SK-N-SH (cell line): ENCODE results near the gene HSF5. TPM values are rescaled to one million over a fixed set of nuclear protein-coding genes. Genes with fewer than 3 reads are reported as not detected.

Experiments
- CTCF ChIA-PET: fragments of 300-600, 350-600 bp; formaldehyde crosslinking; extraction: SDS; loops from one replicate; lab custom pipeline; 2021; lab: Yijun Ruan, JAX
- POLR2A ChIA-PET: fragments of 350-600 bp; sonication (Branson Sonifier 250); formaldehyde crosslinking; extraction: SDS; loops from one replicate; lab custom pipeline; 2020; ENCODE audit warnings: antibody characterized with exemption, inconsistent platforms; lab: Yijun Ruan, JAX
- DNase-seq: peaks from one replicate; pipeline ENCODE4 v3.0.0; 2012
- H2AFZ ChIP-seq: fragments of 200-600 bp; sonication (generic); 2 replicates; pipeline ENCODE4 v1.8.1; 2016; ENCODE audit warnings: antibody characterized with exemption, mild to moderate bottlenecking, low read depth
- H3F3A ChIP-seq: fragments of 200-600 bp; sonication (generic); replicated peaks from 2 replicates; pipeline ENCODE3; 2016; ENCODE audit warnings: antibody characterized with exemption, mild to moderate bottlenecking; ENCODE audit not compliant: insufficient read depth
- H3K27ac ChIP-seq, 2 experiments: fragments of 200-500 bp in 1 of 2; fragments of 200-600 bp in 1 of 2; sonication (Bioruptor generic) in 1 of 2; sonication (generic), shearing (Covaris generic) in 1 of 2; 2 replicates each; pipeline versions ENCODE4 v1.5.1 to v1.6.1; 2014 to 2016; ENCODE audit warnings: low read depth in 2 of 2, inconsistent platforms in 1 of 2, low read length in 1 of 2, mild to moderate bottlenecking in 1 of 2, mixed read lengths in 1 of 2
- H3K27me3 ChIP-seq: fragments of 200-600 bp; sonication (generic), shearing (Covaris generic); 2 replicates; pipeline ENCODE4 v1.6.1; 2016; ENCODE audit warnings: mixed run types; ENCODE audit not compliant: insufficient read depth
- H3K36me3 ChIP-seq, 2 experiments: fragments of 200-500 bp in 1 of 2; fragments of 200-600 bp in 1 of 2; sonication (Bioruptor generic) in 1 of 2; sonication (generic) in 1 of 2; replicated peaks in 1 of 2; 2 replicates each; pipeline versions ENCODE3 to v1.5.1; 2014 to 2016; ENCODE audit warnings: low read length in 1 of 2, mild to moderate bottlenecking in 1 of 2; ENCODE audit not compliant: insufficient read depth in 2 of 2, control insufficient read depth in 1 of 2
- H3K4me1 ChIP-seq, 2 experiments: fragments of 200-500 bp in 1 of 2; fragments of 200-600 bp in 1 of 2; sonication (Bioruptor generic) in 1 of 2; sonication (generic), shearing (Covaris generic) in 1 of 2; 2 replicates each; pipeline versions ENCODE4 v1.5.1 to v1.6.1; 2014 to 2016; ENCODE audit warnings: low read depth in 1 of 2, low read length in 1 of 2, mixed run types in 1 of 2; ENCODE audit not compliant: insufficient read depth in 2 of 2, control insufficient read depth in 1 of 2
- H3K4me2 ChIP-seq: fragments of 200-600 bp; sonication (generic), shearing (Covaris generic); 2 replicates; pipeline ENCODE4 v1.6.1; 2017; ENCODE audit warnings: mixed run types
- H3K4me3 ChIP-seq, 2 experiments: fragments of 200-500 bp in 1 of 2; fragments of 200-600 bp in 1 of 2; sonication (Bioruptor generic) in 1 of 2; sonication (generic), shearing (Covaris generic) in 1 of 2; 2 replicates each; pipeline versions ENCODE4 v1.5.1 to v1.8.1; 2014 to 2016; ENCODE audit warnings: low read depth in 2 of 2, inconsistent platforms in 1 of 2, low read length in 1 of 2, mild to moderate bottlenecking in 1 of 2, mixed read lengths in 1 of 2, moderate library complexity in 1 of 2
- H3K79me2 ChIP-seq: fragments of 200-600 bp; sonication (generic); 2 replicates; pipeline ENCODE4 v1.8.1; 2017; ENCODE audit warnings: mild to moderate bottlenecking; ENCODE audit not compliant: insufficient read depth
- H3K9ac ChIP-seq: fragments of 200-600 bp; sonication (generic); 2 replicates; pipeline ENCODE4 v1.6.1; 2017; ENCODE audit warnings: mixed run types
- H3K9me2 ChIP-seq: fragments of 200-600 bp; sonication (generic); 2 replicates; pipeline ENCODE4 v1.6.1; 2017; ENCODE audit warnings: mixed run types
- H3K9me3 ChIP-seq: fragments of 200-600 bp; sonication (generic); 2 replicates; pipeline ENCODE4 v1.6.1; 2017; ENCODE audit warnings: mixed run types, mild to moderate bottlenecking, moderate library complexity
- H4K20me1 ChIP-seq: fragments of 200-600 bp; sonication (generic); 2 replicates; pipeline ENCODE4 v1.6.1; 2017; ENCODE audit warnings: mild to moderate bottlenecking, mixed run types; ENCODE audit not compliant: insufficient read depth
- GABPA ChIP-seq: IDR thresholded peaks from 2 replicates; pipeline ENCODE4 v1.4.0; 2012; ENCODE audit warnings: low read depth, mild to moderate bottlenecking
- GATA2 ChIP-seq: sonication (generic); formaldehyde crosslinking; IDR thresholded peaks from 2 replicates; pipeline ENCODE4 v1.5.0; 2020; ENCODE audit warnings: mild to moderate bottlenecking, missing genetic modification reagents
- JUND ChIP-seq: IDR thresholded peaks from 2 replicates; pipeline ENCODE4 v1.4.0; 2012
- MXI1 ChIP-seq: IDR thresholded peaks from 2 replicates; pipeline ENCODE4 v1.6.1; 2012; ENCODE audit warnings: mild to moderate bottlenecking, low read depth, low read length, improper control_type of control experiment
- NFIC ChIP-seq: IDR thresholded peaks from 2 replicates; pipeline ENCODE4 v1.4.0; 2012; ENCODE audit warnings: borderline replicate concordance
- NRF1 ChIP-seq: IDR thresholded peaks from 2 replicates; pipeline ENCODE4 v1.6.1; 2012; ENCODE audit warnings: low read depth, mild to moderate bottlenecking, low read length
- RCOR1 ChIP-seq: fragments of 150-350 bp; IDR thresholded peaks from 2 replicates; pipeline ENCODE4 v1.6.1; 2017; ENCODE audit warnings: antibody characterized with exemption, low read length
- SMC3 ChIP-seq: IDR thresholded peaks from 2 replicates; pipeline ENCODE4 v1.6.1; 2012; ENCODE audit warnings: low read depth, low read length, improper control_type of control experiment
- TCF12 ChIP-seq: IDR thresholded peaks from 2 replicates; pipeline ENCODE4 v1.4.0; 2012
- WGBS: methylation state at CpG from one replicate; pipeline ENCODE4 v1.1.6; 2017; ENCODE audit warnings: low lambda C conversion rate; 5-methylcytosine and 5-hydroxymethylcytosine counted together
- polyA plus RNA-seq, 3 experiments: library from polyadenylated mRNA; depleted of rRNA; stranded (reverse); fragments of >200 nt; gene quantifications; 2 replicates each; pipeline ENCODE4 v1.2.3, GENCODE V29; 2012
- TF ChIP-seq, protein P1 (sequence below): IDR thresholded peaks from 2 replicates; pipeline ENCODE4 v1.6.1; 2012; ENCODE audit warnings: mild to moderate bottlenecking, low read depth, low read length, moderate library complexity
- TF ChIP-seq, protein P2 (sequence below): IDR thresholded peaks from 2 replicates; pipeline ENCODE4; 2012
- TF ChIP-seq, protein P3 (sequence below): fragments of 200-600 bp; sonication (generic); IDR thresholded peaks from 2 replicates; pipeline ENCODE4 v1.6.1; 2017; ENCODE audit warnings: antibody characterized with exemption, mild to moderate bottlenecking, moderate library complexity
- TF ChIP-seq, protein P4 (sequence below): fragments of 150-350 bp; IDR thresholded peaks from 2 replicates; pipeline ENCODE4 v1.6.1; 2016; ENCODE audit warnings: mild to moderate bottlenecking, low read depth, low read length

Gene HSF5
- polyA plus RNA-seq, 1 of the 3 experiments (the other 2 are of a cell fraction), result not detected

DNA sequence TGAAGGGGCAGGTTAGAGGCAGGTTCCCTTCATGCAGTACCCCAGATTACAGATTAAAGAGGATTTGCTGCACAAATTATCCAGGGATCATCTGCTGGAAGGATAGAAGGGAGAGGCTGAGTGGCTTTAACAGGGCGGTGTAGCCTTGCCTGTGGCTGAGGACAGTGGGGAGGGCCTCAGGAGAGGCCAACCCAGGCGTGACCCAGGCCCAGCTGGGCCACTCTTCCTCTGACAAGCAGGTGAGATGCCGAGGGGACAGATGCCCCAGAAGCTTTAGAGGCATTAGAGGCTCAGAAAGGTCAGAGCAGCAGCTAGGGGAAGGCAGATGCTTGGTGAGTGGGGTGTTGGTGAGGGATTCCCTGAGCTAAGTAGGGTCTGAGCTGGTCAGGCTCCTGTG is 44.3 kb upstream of the HSF5 start:
- Histone ChIP-seq H3K27ac (no peak overlapping the region), H3K4me1 (peaks cover 5 to 21% of the 10 kb centered on the region in 2 experiments; a peak in 2 of 4 replicates), H3F3A (no peaks in the 10 kb centered on the region), H3K4me2 (peak overlapping the region; percentile 99), H3K9me2 (no peaks in the 10 kb centered on the region), H3K9ac (no peak overlapping the region), H3K27me3 (no peaks in the 10 kb centered on the region), H3K79me2 (no peaks in the 10 kb centered on the region), H3K9me3 (no peaks in the 10 kb centered on the region), H4K20me1 (no peaks in the 10 kb centered on the region), H3K36me3 (no peaks in the 10 kb centered on the region), H2AFZ (no peak overlapping the region), H3K4me3 (peak overlapping the region; percentile 59 to 74)
- CTCF ChIA-PET, result interaction anchor here (0.7 to 10.3 kb wide), 11 partner anchors 10 to 472 kb away, joined by 3 to 112 read pairs (median 4); a partner anchor contains a TSS
- TF ChIP-seq, protein P1, sequence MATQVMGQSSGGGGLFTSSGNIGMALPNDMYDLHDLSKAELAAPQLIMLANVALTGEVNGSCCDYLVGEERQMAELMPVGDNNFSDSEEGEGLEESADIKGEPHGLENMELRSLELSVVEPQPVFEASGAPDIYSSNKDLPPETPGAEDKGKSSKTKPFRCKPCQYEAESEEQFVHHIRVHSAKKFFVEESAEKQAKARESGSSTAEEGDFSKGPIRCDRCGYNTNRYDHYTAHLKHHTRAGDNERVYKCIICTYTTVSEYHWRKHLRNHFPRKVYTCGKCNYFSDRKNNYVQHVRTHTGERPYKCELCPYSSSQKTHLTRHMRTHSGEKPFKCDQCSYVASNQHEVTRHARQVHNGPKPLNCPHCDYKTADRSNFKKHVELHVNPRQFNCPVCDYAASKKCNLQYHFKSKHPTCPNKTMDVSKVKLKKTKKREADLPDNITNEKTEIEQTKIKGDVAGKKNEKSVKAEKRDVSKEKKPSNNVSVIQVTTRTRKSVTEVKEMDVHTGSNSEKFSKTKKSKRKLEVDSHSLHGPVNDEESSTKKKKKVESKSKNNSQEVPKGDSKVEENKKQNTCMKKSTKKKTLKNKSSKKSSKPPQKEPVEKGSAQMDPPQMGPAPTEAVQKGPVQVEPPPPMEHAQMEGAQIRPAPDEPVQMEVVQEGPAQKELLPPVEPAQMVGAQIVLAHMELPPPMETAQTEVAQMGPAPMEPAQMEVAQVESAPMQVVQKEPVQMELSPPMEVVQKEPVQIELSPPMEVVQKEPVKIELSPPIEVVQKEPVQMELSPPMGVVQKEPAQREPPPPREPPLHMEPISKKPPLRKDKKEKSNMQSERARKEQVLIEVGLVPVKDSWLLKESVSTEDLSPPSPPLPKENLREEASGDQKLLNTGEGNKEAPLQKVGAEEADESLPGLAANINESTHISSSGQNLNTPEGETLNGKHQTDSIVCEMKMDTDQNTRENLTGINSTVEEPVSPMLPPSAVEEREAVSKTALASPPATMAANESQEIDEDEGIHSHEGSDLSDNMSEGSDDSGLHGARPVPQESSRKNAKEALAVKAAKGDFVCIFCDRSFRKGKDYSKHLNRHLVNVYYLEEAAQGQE, result no peak
- TF ChIP-seq GATA2 (CRISPR knock-in tag), result no peak
- POLR2A ChIA-PET, result interaction anchor here (1.1 to 1.3 kb wide), 3 partner anchors 14 to 223 kb away, joined by 4 to 11 read pairs (median 6); partner anchors contain the start of gene PPM1E
- DNase-seq, result peak; percentile 43
- 62% methylated on average over 3 of the region's 3 CpGs for WGBS

DNA sequence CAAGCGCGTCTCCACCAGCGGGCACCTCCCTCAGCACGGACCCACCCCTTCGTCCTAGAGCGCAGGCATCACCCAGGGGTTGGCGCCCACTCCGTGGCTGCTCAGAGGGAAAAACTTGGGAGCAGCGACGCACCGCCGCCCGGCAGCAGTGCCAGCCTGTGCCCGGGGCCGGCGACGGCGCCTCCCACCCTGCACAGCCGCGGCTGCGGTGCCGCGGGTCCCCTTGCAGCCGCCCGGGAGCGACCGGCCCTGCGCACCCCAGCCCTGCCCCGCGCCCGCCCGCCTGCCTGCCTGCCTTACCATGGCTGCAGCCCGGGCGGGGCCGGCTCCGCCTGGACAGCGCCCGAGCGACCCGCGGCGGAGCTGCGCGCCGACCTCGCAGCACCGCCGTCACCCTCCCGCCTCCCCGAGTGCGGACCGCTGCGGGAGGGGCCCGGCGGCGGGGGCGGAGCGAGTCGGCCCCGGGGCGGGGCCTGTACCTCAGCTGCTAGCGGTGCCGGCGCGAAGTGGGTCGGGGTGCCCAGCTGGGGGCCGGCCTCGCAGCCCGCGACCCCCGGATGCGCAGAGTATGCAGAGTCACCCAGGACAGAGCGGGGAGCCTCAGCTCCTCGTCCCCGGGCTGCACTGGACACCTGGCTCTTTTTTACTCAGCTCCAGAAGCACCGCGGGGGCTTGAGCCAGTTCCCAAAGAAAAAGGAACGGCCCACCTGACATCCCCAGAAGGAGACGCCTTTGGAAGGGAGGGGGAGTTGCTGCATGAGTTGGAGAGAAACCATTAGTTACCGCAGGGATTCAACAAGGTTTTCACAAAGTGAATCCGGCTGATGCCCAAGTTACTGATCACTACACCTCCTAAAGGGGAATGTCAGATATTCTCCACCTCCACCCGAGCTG is 43.7 kb upstream of the HSF5 start:
- H3K9ac ChIP-seq, result no peak overlapping the region
- peak overlapping the region; percentile 91 for H2AFZ ChIP-seq
- WGBS, result 5% methylated on average over 54 of the region's 82 CpGs
- H3K4me3 ChIP-seq, result peak overlapping the region; percentile 59 to 74
- no peak overlapping the region for H3K27ac ChIP-seq
- H3K79me2 ChIP-seq, result no peaks in the 10 kb centered on the region
- ChIA-PET POLR2A (interaction anchor here (0.9 to 1.3 kb wide), 5 partner anchors 13 to 223 kb away, joined by 3 to 11 read pairs (median 4); partner anchors contain the start of gene PPM1E), CTCF (interaction anchor here (0.7 to 10.3 kb wide), 11 partner anchors 12 to 674 kb away, joined by 3 to 112 read pairs (median 4); a partner anchor contains a TSS)
- TF ChIP-seq, protein P1, result peak; percentile 79
- TF ChIP-seq NFIC, result no peak
- no peak for TF ChIP-seq JUND
- TF ChIP-seq MXI1, result no peak
- peak; percentile 38; the same call in 1 of the 2 replicates for TF ChIP-seq NRF1
- TF ChIP-seq TCF12, result no peak
- no peak for TF ChIP-seq RCOR1
- TF ChIP-seq GABPA, result no peak
- TF ChIP-seq, protein P2, sequence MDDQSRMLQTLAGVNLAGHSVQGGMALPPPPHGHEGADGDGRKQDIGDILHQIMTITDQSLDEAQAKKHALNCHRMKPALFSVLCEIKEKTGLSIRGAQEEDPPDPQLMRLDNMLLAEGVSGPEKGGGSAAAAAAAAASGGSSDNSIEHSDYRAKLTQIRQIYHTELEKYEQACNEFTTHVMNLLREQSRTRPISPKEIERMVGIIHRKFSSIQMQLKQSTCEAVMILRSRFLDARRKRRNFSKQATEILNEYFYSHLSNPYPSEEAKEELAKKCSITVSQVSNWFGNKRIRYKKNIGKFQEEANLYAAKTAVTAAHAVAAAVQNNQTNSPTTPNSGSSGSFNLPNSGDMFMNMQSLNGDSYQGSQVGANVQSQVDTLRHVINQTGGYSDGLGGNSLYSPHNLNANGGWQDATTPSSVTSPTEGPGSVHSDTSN, result no peak
- TF ChIP-seq, protein P3, sequence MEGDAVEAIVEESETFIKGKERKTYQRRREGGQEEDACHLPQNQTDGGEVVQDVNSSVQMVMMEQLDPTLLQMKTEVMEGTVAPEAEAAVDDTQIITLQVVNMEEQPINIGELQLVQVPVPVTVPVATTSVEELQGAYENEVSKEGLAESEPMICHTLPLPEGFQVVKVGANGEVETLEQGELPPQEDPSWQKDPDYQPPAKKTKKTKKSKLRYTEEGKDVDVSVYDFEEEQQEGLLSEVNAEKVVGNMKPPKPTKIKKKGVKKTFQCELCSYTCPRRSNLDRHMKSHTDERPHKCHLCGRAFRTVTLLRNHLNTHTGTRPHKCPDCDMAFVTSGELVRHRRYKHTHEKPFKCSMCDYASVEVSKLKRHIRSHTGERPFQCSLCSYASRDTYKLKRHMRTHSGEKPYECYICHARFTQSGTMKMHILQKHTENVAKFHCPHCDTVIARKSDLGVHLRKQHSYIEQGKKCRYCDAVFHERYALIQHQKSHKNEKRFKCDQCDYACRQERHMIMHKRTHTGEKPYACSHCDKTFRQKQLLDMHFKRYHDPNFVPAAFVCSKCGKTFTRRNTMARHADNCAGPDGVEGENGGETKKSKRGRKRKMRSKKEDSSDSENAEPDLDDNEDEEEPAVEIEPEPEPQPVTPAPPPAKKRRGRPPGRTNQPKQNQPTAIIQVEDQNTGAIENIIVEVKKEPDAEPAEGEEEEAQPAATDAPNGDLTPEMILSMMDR, result no peak
- TF ChIP-seq, protein P4, sequence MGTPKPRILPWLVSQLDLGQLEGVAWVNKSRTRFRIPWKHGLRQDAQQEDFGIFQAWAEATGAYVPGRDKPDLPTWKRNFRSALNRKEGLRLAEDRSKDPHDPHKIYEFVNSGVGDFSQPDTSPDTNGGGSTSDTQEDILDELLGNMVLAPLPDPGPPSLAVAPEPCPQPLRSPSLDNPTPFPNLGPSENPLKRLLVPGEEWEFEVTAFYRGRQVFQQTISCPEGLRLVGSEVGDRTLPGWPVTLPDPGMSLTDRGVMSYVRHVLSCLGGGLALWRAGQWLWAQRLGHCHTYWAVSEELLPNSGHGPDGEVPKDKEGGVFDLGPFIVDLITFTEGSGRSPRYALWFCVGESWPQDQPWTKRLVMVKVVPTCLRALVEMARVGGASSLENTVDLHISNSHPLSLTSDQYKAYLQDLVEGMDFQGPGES, result no peak
- no peak for TF ChIP-seq SMC3
- H4K20me1 ChIP-seq, result no peaks in the 10 kb centered on the region
- H3K36me3 ChIP-seq, result no peaks in the 10 kb centered on the region
- H3F3A ChIP-seq, result no peaks in the 10 kb centered on the region
- H3K27me3 ChIP-seq, result no peaks in the 10 kb centered on the region
- H3K4me2 ChIP-seq, result peak overlapping the region; percentile 99
- H3K4me1 ChIP-seq, result peaks cover 5 to 21% of the 10 kb centered on the region in 2 experiments; a peak in 2 of 4 replicates
- no peaks in the 10 kb centered on the region for H3K9me3 ChIP-seq
- peak; percentile 95 for DNase-seq
- H3K9me2 ChIP-seq, result no peaks in the 10 kb centered on the region
